Measurements from ENCODE around the gene ZNF331.

- TF ChIP-seq NR3C1 (CRISPR knock-in tag; conservative IDR thresholded peaks at IDR 0.05; ENCODE audit: low read depth) (no peak), CTCF (IDR thresholded peaks at IDR 0.05) (no peak), AFF4 (CRISPR knock-in tag; IDR thresholded peaks at IDR 0.05; ENCODE audit: borderline replicate concordance) (no peak), ZNF512 (CRISPR knock-in tag; IDR thresholded peaks at IDR 0.05; ENCODE audit: borderline replicate concordance) (no peak), SMAD3 (CRISPR knock-in tag; IDR thresholded peaks at IDR 0.05; ENCODE audit: borderline replicate concordance) (no peak), E2F4 (CRISPR knock-in tag; IDR thresholded peaks at IDR 0.05; ENCODE audit: borderline replicate concordance, low read depth) (no peak), GTF2I (CRISPR knock-in tag; conservative IDR thresholded peaks at IDR 0.05) (no peak), ZBTB21 (CRISPR knock-in tag; IDR thresholded peaks at IDR 0.05; ENCODE audit: borderline replicate concordance) (no peak), ZNF425 (CRISPR knock-in tag; conservative IDR thresholded peaks at IDR 0.05) (no peak), AR (CRISPR knock-in tag; IDR thresholded peaks at IDR 0.05) (no peak), ZNF416 (CRISPR knock-in tag; IDR thresholded peaks at IDR 0.05) (no peak), USF2 (CRISPR knock-in tag; IDR thresholded peaks at IDR 0.05) (no peak), NR2C2 (CRISPR knock-in tag; IDR thresholded peaks at IDR 0.05) (no peak)
These were observed 88.5 kb downstream of the ZNF331 start for GRCh38 chr19:53626486-53626885.

All from WTC11 (cell line).